ENCODE measurements around the gene KIF11.

GRCh38 chr10:92619368-92619767, 26.4 kb downstream of the KIF11 start:
- no peak for TF ChIP-seq POLR2A (IDR thresholded peaks at IDR 0.05)
- no peak for TF ChIP-seq POLR2AphosphoS5 (IDR thresholded peaks at IDR 0.05)

All from upper lobe of left lung (tissue), 4 donors.